ENCODE data around the gene SLC35F3.
"Not testable (repeated sequence)": the region's sequence is repeated elsewhere in the genome, so short reads cannot be mapped to it uniquely, and the experiment has no call there.

The SLC35F3 gene

DNA sequence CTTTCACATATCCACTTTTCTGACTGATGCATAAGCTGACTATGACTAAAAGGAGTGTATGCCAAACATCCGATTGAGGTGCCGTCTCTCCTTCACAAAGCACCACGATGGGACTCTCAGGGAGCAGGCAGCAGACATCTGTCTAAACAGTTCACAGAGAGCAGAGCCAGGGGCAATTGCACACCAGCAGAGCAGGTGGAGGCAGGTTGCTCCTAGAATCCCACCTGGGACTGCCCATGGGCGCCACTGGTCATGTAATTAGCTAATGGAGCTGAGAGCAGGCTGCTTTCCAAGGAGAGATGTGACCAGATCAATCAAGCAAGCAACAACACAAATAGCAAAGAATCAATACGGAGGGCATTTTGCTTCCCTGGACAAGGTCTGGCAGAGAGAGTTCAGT lies 438.3 kb downstream of the SLC35F3 start:
- Histone ChIP-seq H3K9ac (ENCODE audit: low read length) (no peak overlapping the region), H3K36me3 (ENCODE audit: control insufficient read depth, low read depth, low read length) (no peaks in the 10 kb centered on the region), H3K27me3 (ENCODE audit: control insufficient read depth, insufficient read depth, low read length) (no peaks in the 10 kb centered on the region), H3K4me1 (ENCODE audit: control insufficient read depth, low read depth, low read length) (no peaks in the 10 kb centered on the region), H3K4me3 (ENCODE audit: low read length) (no peak overlapping the region), H3K27ac (ENCODE audit: low read length) (no peak overlapping the region), H3K9me3 (ENCODE audit: control insufficient read depth, low read depth, low read length) (peaks cover 15% of the 10 kb centered on the region)

GRCh38 chr1:234345237-234345636 lies 440.8 kb downstream of the SLC35F3 start:
- Histone ChIP-seq H3K4me3 (ENCODE audit: low read length) (no peak overlapping the region), H3K27ac (ENCODE audit: low read length) (no peak overlapping the region), H3K27me3 (ENCODE audit: control insufficient read depth, insufficient read depth, low read length) (no peaks in the 10 kb centered on the region), H3K9ac (ENCODE audit: low read length) (no peak overlapping the region), H3K36me3 (ENCODE audit: control insufficient read depth, low read depth, low read length) (no peaks in the 10 kb centered on the region), H3K9me3 (ENCODE audit: control insufficient read depth, low read depth, low read length) (peaks cover under 1% of the 10 kb centered on the region), H3K4me1 (ENCODE audit: control insufficient read depth, low read depth, low read length) (no peaks in the 10 kb centered on the region)

DNA sequence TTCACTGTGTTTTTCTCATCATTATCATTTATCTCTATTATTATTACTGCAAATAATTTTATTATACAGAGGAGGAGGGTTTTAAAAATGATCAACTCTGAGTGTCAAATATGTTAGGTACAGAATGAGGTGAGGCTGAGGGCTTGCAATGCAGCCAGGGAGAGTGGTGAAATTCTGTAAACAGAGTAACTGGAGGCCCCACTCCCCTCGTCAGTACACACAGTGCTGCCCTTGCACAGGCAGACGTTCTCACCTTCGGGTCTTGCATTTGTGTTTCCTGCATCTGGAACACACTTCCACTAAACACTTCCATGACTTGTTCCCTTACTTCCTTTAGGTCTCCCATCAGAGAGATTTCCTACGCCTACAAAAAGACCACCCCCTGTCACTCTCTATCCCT lies 444.5 kb downstream of the SLC35F3 start:
- Histone ChIP-seq H3K27me3 (ENCODE audit: control insufficient read depth, insufficient read depth, low read length) (no peaks in the 10 kb centered on the region), H3K36me3 (ENCODE audit: control insufficient read depth, low read depth, low read length) (no peaks in the 10 kb centered on the region), H3K27ac (ENCODE audit: low read length) (no peak overlapping the region), H3K4me3 (ENCODE audit: low read length) (no peak overlapping the region), H3K9ac (ENCODE audit: low read length) (no peak overlapping the region), H3K4me1 (ENCODE audit: control insufficient read depth, low read depth, low read length) (no peaks in the 10 kb centered on the region), H3K9me3 (ENCODE audit: control insufficient read depth, low read depth, low read length) (no peaks in the 10 kb centered on the region)

DNA sequence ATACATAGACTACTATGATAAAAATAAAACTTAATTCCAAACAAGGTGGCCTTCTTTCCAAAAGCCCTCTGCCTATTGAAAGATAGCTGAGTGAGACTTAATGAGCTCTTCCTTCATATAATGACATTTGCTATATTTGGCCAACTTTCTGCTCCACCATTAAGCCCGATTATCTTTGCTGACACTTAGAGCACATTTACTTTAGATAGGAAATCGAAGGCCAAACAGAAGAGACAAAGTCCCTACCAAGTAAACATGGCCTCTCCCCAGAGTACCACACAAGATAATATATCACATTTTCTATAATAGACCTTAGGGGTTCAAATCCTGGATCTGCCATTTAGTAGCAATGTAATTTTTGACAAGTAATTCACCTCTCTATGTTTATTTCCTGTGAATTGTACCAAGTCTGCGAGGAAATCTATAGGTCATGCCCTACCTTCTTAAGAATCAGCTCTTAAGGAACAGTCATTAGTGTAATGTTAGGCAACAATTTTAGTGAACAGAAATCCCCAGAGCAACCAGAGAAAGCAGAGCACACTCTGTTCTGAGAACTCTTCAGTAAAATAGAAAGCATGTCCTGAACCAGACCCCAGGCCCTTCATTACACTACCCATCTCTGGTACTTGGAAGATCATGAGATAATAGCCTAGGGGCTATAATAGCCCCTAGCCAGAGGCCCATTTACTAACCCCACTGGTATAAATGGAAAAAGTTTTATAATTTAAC lies 451.5 kb downstream of the SLC35F3 start:
- Histone ChIP-seq H3K4me3 (ENCODE audit: low read length) (no peak overlapping the region), H3K36me3 (ENCODE audit: control insufficient read depth, low read depth, low read length) (no peaks in the 10 kb centered on the region), H3K9me3 (ENCODE audit: control insufficient read depth, low read depth, low read length) (no peaks in the 10 kb centered on the region), H3K9ac (ENCODE audit: low read length) (no peak overlapping the region), H3K27me3 (ENCODE audit: control insufficient read depth, insufficient read depth, low read length) (no peaks in the 10 kb centered on the region), H3K27ac (ENCODE audit: low read length) (no peak overlapping the region), H3K4me1 (ENCODE audit: control insufficient read depth, low read depth, low read length) (no peaks in the 10 kb centered on the region)

DNA sequence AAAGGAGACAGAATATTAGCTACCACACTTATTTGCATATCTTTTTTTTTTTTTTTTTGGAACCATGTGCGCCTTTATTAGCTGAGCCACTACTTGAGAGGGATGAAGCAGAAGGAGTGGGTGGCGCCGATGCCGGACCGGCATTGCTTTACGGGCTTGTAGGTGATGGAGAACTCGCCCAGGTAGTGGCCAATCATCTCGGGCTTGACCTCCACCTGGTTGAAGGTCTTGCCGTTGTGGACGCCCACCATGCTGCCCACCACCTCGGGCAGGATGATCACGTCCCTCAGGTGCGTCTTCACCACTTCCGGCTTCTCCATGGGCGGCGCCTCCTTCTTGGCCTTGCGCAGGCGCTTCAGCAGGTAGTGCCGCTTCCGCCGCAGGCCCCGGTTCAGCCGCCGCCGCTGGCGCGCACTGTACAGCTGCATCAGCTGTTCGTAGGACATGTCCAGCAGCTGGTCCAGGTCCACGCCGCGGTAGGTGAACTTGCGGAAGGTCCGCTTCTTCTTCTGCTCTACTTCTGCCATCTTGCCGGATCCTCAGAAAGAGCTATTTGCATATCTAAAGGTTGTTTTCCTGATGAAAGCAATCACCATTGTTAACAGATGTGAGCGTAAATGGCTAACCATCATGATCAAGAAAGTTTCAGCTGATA lies 452.3 kb downstream of the SLC35F3 start:
- not testable (repeated sequence) for H3K27ac ChIP-seq (ENCODE audit: low read length); H3K9ac ChIP-seq (ENCODE audit: low read length); H3K27me3 ChIP-seq (ENCODE audit: control insufficient read depth, insufficient read depth, low read length); H3K4me3 ChIP-seq (ENCODE audit: low read length); H3K9me3 ChIP-seq (ENCODE audit: control insufficient read depth, low read depth, low read length); H3K36me3 ChIP-seq (ENCODE audit: control insufficient read depth, low read depth, low read length); H3K4me1 ChIP-seq (ENCODE audit: control insufficient read depth, low read depth, low read length)

DNA sequence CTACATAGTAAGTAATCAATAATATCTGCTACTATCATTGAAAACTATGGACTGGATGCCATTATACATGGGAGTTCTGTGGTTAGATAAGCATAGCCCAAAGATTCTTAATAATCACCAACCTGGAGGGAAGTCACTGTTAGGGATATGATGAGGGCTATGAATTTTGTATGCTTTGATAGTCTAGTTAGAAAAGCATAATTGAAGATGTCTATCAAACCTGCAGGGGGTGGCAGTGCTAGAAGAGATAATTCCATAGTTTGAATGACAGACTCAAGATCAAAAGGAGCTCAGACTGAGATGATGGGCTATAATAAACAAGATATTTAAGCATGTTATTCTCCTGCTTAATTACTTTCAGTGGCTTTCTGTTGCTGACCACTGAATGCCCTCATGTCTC lies 453.4 kb downstream of the SLC35F3 start:
- no peaks in the 10 kb centered on the region for H3K9me3 ChIP-seq (ENCODE audit: control insufficient read depth, low read depth, low read length)
- no peaks in the 10 kb centered on the region for H3K36me3 ChIP-seq (ENCODE audit: control insufficient read depth, low read depth, low read length)
- no peak overlapping the region for H3K9ac ChIP-seq (ENCODE audit: low read length)
- H3K27ac ChIP-seq (ENCODE audit: low read length): no peak overlapping the region
- no peak overlapping the region for H3K4me3 ChIP-seq (ENCODE audit: low read length)
- H3K4me1 ChIP-seq (ENCODE audit: control insufficient read depth, low read depth, low read length): no peaks in the 10 kb centered on the region
- no peaks in the 10 kb centered on the region for H3K27me3 ChIP-seq (ENCODE audit: control insufficient read depth, insufficient read depth, low read length)

DNA sequence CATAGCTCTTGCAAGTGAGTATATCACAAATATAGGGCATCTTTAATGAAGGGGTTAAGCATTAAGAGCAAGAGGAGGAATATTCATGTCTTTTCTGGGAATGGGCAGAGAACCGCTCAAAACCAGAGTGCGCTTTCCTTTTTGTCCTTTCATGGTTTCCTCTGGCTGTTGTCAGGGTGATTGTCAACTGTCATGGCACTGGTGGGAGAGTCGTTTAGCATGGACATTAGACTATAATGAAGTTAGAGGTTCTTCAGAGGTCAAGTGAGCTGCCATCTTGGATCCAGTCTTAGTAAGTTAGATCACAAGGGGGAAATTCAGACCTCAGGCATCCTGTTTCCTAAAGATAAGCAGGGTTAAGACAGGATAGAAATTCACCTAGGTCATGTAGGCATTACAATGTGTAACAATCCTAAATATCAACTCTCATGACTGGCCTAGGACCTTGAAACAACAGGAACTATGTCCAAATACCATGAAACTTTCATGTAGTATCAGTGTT lies 456.7 kb downstream of the SLC35F3 start:
- Histone ChIP-seq H3K4me1 (ENCODE audit: control insufficient read depth, low read depth, low read length) (no peaks in the 10 kb centered on the region), H3K27ac (ENCODE audit: low read length) (no peak overlapping the region), H3K9ac (ENCODE audit: low read length) (no peak overlapping the region), H3K4me3 (ENCODE audit: low read length) (no peak overlapping the region), H3K36me3 (ENCODE audit: control insufficient read depth, low read depth, low read length) (no peaks in the 10 kb centered on the region), H3K9me3 (ENCODE audit: control insufficient read depth, low read depth, low read length) (no peaks in the 10 kb centered on the region), H3K27me3 (ENCODE audit: control insufficient read depth, insufficient read depth, low read length) (no peaks in the 10 kb centered on the region)

GRCh38 chr1:234362558-234362957 lies 458.1 kb downstream of the SLC35F3 start:
- Histone ChIP-seq H3K9me3 (ENCODE audit: control insufficient read depth, low read depth, low read length) (no peaks in the 10 kb centered on the region), H3K36me3 (ENCODE audit: control insufficient read depth, low read depth, low read length) (no peaks in the 10 kb centered on the region), H3K4me3 (ENCODE audit: low read length) (no peak overlapping the region), H3K27me3 (ENCODE audit: control insufficient read depth, insufficient read depth, low read length) (no peaks in the 10 kb centered on the region), H3K9ac (ENCODE audit: low read length) (no peak overlapping the region), H3K27ac (ENCODE audit: low read length) (no peak overlapping the region), H3K4me1 (ENCODE audit: control insufficient read depth, low read depth, low read length) (no peaks in the 10 kb centered on the region)

GRCh38 chr1:234368320-234369032 lies 464.0 kb downstream of the SLC35F3 start:
- peaks cover 4% of the 10 kb centered on the region for H3K4me1 ChIP-seq (ENCODE audit: control insufficient read depth, low read depth, low read length)
- H3K27me3 ChIP-seq (ENCODE audit: control insufficient read depth, insufficient read depth, low read length): peaks cover 6% of the 10 kb centered on the region
- H3K4me3 ChIP-seq (ENCODE audit: low read length): no peak overlapping the region
- H3K36me3 ChIP-seq (ENCODE audit: control insufficient read depth, low read depth, low read length): no peaks in the 10 kb centered on the region
- H3K9ac ChIP-seq (ENCODE audit: low read length): no peak overlapping the region
- no peak overlapping the region for H3K27ac ChIP-seq (ENCODE audit: low read length)
- H3K9me3 ChIP-seq (ENCODE audit: control insufficient read depth, low read depth, low read length): no peaks in the 10 kb centered on the region

DNA sequence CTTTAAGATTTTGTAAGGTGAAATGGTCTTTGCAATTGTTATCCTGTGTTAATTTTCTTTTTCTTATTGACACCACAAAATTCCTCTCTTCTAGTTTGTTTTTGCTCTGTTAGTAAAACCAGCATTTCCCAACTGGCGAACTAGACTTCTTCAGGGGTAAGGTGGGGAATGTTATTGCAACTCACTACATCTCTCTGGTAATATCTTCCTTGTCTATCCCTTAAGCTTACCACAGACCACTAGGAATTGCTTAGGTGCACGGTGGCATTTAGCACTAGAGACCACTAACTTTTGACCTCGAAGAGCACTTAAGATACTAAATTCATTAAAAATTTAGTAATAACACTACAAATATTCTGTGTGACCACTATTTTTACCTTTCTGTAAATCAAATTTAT lies 464.6 kb downstream of the SLC35F3 start:
- Histone ChIP-seq H3K27me3 (ENCODE audit: control insufficient read depth, insufficient read depth, low read length) (peaks cover 6% of the 10 kb centered on the region), H3K4me3 (ENCODE audit: low read length) (no peak overlapping the region), H3K36me3 (ENCODE audit: control insufficient read depth, low read depth, low read length) (no peaks in the 10 kb centered on the region), H3K4me1 (ENCODE audit: control insufficient read depth, low read depth, low read length) (peaks cover 4% of the 10 kb centered on the region), H3K9me3 (ENCODE audit: control insufficient read depth, low read depth, low read length) (no peaks in the 10 kb centered on the region), H3K27ac (ENCODE audit: low read length) (no peak overlapping the region), H3K9ac (ENCODE audit: low read length) (no peak overlapping the region)

DNA sequence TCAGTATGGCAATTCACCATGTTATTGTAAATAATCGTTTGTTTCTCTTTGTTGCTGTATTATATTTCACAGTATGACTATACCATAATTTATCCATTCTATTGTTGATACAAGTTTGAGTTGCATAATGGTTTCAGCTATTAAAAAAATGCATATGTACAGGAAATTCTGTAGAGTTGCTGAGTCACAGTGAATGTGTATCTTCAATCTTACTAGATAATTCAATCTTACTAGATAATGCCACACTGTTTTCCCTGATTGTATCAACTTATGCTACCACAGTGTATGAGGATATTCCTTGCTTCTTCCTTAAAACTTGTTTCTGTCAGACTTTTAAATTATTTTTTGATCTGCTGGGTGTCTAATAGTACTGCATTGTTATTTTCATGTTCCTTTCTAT lies 465.3 kb downstream of the SLC35F3 start:
- Histone ChIP-seq H3K27ac (ENCODE audit: low read length) (no peak overlapping the region), H3K9me3 (ENCODE audit: control insufficient read depth, low read depth, low read length) (no peaks in the 10 kb centered on the region), H3K9ac (ENCODE audit: low read length) (no peak overlapping the region), H3K4me3 (ENCODE audit: low read length) (no peak overlapping the region), H3K4me1 (ENCODE audit: control insufficient read depth, low read depth, low read length) (peaks cover 4% of the 10 kb centered on the region), H3K27me3 (ENCODE audit: control insufficient read depth, insufficient read depth, low read length) (peaks cover 6% of the 10 kb centered on the region), H3K36me3 (ENCODE audit: control insufficient read depth, low read depth, low read length) (no peaks in the 10 kb centered on the region)
